BE2C (cell line): ENCODE data around the gene DNAJC10.

Experiments used
- DNase-seq: peaks from one replicate; pipeline ENCODE4 v3.0.0-alpha.2; 2020
- H3K27me3 ChIP-seq: fragments of 250-450 bp; sonication (Bioruptor Pico); 2 replicates; pipeline ENCODE4 v1.5.1; 2020; ENCODE audit warnings: mild to moderate bottlenecking
- H3K36me3 ChIP-seq: fragments of 250-450 bp; sonication (Bioruptor Pico); 2 replicates; pipeline ENCODE4 v1.5.1; 2020; ENCODE audit warnings: mild to moderate bottlenecking
- H3K4me1 ChIP-seq: fragments of 250-450 bp; sonication (Bioruptor Pico); 2 replicates; pipeline ENCODE4 v1.5.1; 2020
- H3K4me3 ChIP-seq: 2 replicates; pipeline ENCODE4 v1.5.1; 2011; ENCODE audit warnings: low read depth, low read length
- H3K9me3 ChIP-seq: fragments of 250-450 bp; sonication (Bioruptor Pico); 2 replicates; pipeline ENCODE4 v1.5.1; 2020
- CTCF ChIP-seq: IDR thresholded peaks from 2 replicates; pipeline ENCODE4 v1.5.1; 2012; ENCODE audit warnings: mild to moderate bottlenecking, low read depth, low read length

DNAJC10 gene

GRCh38 chr2:182792441-182792840 lies 76.4 kb downstream of the DNAJC10 start:
- Histone ChIP-seq H3K4me3 (no peak overlapping the region), H3K9me3 (no peaks in the 10 kb centered on the region), H3K4me1 (no peaks in the 10 kb centered on the region), H3K36me3 (no peaks in the 10 kb centered on the region), H3K27me3 (no peaks in the 10 kb centered on the region)
- no peak for DNase-seq
- no peak for TF ChIP-seq CTCF

- Histone ChIP-seq H3K4me1 (no peaks in the 10 kb centered on the region), H3K4me3 (no peak overlapping the region), H3K9me3 (no peaks in the 10 kb centered on the region), H3K36me3 (no peaks in the 10 kb centered on the region), H3K27me3 (no peaks in the 10 kb centered on the region)
- no peak for DNase-seq
- no peak for TF ChIP-seq CTCF
These were observed 82.7 kb downstream of the DNAJC10 start for GRCh38 chr2:182798736-182799135.

- DNase-seq: no peak
- TF ChIP-seq CTCF: no peak
- H3K9me3 ChIP-seq: no peaks in the 10 kb centered on the region
- no peaks in the 10 kb centered on the region for H3K36me3 ChIP-seq
- H3K27me3 ChIP-seq: no peaks in the 10 kb centered on the region
- no peaks in the 10 kb centered on the region for H3K4me1 ChIP-seq
- H3K4me3 ChIP-seq: no peak overlapping the region
These were observed 88.1 kb downstream of the DNAJC10 start for GRCh38 chr2:182804128-182804527.

- no peaks in the 10 kb centered on the region for H3K36me3 ChIP-seq
- H3K9me3 ChIP-seq: no peaks in the 10 kb centered on the region
- H3K27me3 ChIP-seq: no peaks in the 10 kb centered on the region
- DNase-seq: no peak
- no peak overlapping the region for H3K4me3 ChIP-seq
- no peaks in the 10 kb centered on the region for H3K4me1 ChIP-seq
- TF ChIP-seq CTCF: no peak
These were observed 91.3 kb downstream of the DNAJC10 start for GRCh38 chr2:182807319-182807718.

- H3K36me3 ChIP-seq: no peaks in the 10 kb centered on the region
- H3K9me3 ChIP-seq: no peaks in the 10 kb centered on the region
- H3K4me1 ChIP-seq: no peaks in the 10 kb centered on the region
- H3K27me3 ChIP-seq: no peaks in the 10 kb centered on the region
- no peak for TF ChIP-seq CTCF
- no peak for DNase-seq
- no peak overlapping the region for H3K4me3 ChIP-seq
These were observed 94.0 kb downstream of the DNAJC10 start for GRCh38 chr2:182810087-182810486.

GRCh38 chr2:182814380-182814779 lies 98.3 kb downstream of the DNAJC10 start:
- H3K4me1 ChIP-seq: no peaks in the 10 kb centered on the region
- no peak overlapping the region for H3K4me3 ChIP-seq
- TF ChIP-seq CTCF: no peak
- no peak for DNase-seq
- H3K27me3 ChIP-seq: no peaks in the 10 kb centered on the region
- H3K9me3 ChIP-seq: no peaks in the 10 kb centered on the region
- H3K36me3 ChIP-seq: no peaks in the 10 kb centered on the region
